CD4-positive, alpha-beta T cell (primary cell): ENCODE measurements around the gene GSTM5. TPM values are rescaled to one million over a fixed set of nuclear protein-coding genes. Genes with fewer than 3 reads are reported as not detected.
"Not testable (repeated sequence)": the region's sequence is repeated elsewhere in the genome, so short reads cannot be mapped to it uniquely, and the experiment has no call there.

ENCODE experiments used
- ATAC-seq: fragments of 200-7000 bp; cut with Tn5 transposase; one replicate; pipeline ENCODE4 v1.10.0; 2022; ENCODE audit warnings: mild to moderate bottlenecking; ENCODE audit not compliant: poor library complexity
- CTCF ChIA-PET: fragments of 350-600 bp; sonication (Branson Sonifier 250); formaldehyde crosslinking; loops from one replicate; lab custom pipeline; 2021; ENCODE audit warnings: antibody characterized with exemption, inconsistent platforms; lab: Charles Lee
- POLR2A ChIA-PET: fragments of 350-600 bp; sonication (Branson Sonifier 250); formaldehyde crosslinking; loops from one replicate; lab custom pipeline; 2021; ENCODE audit warnings: antibody characterized with exemption, inconsistent platforms; lab: Charles Lee
- DNase-seq, 14 experiments: peaks; one replicate each; pipeline ENCODE4 v3.0.0-alpha.2; 2013 to 2020; ENCODE audit warnings: mixed read lengths in 2 of 14
- H3K27ac ChIP-seq, 2 donors: one replicate each; pipeline versions ENCODE4 v1.5.1 to v1.7.0; 2013; ENCODE audit warnings: low read length in 2 of 2, low read depth in 1 of 2, mild to moderate bottlenecking in 1 of 2
- H3K27me3 ChIP-seq, 2 experiments: 1 replicate in 1 of 2; 2 replicates in 1 of 2; pipeline versions ENCODE4 v1.6.1 to v1.7.0; 2013; ENCODE audit warnings: low read length in 2 of 2, control low read depth in 1 of 2, mild to moderate bottlenecking in 1 of 2, moderate library complexity in 1 of 2; ENCODE audit not compliant: insufficient read depth in 2 of 2, control insufficient read depth in 1 of 2
- H3K36me3 ChIP-seq: one replicate; pipeline ENCODE4 v1.6.1; 2013; ENCODE audit warnings: low read length, control low read depth; ENCODE audit not compliant: insufficient read depth
- H3K4me1 ChIP-seq: one replicate; pipeline ENCODE4 v1.6.1; 2013; ENCODE audit warnings: low read length, control low read depth; ENCODE audit not compliant: insufficient read depth
- H3K4me3 ChIP-seq: one replicate; pipeline ENCODE4 v1.5.1; 2013; ENCODE audit warnings: mild to moderate bottlenecking, low read length, moderate library complexity
- H3K9me3 ChIP-seq, 2 experiments: 1 replicate in 1 of 2; 2 replicates in 1 of 2; pipeline versions ENCODE4 v1.6.1 to v1.7.0; 2013; ENCODE audit warnings: low read length in 2 of 2, mild to moderate bottlenecking in 2 of 2, control low read depth in 1 of 2, moderate library complexity in 1 of 2; ENCODE audit not compliant: control insufficient read depth in 1 of 2, insufficient read depth in 1 of 2
- H3K27ac Mint-ChIP-seq: one replicate; pipeline ENCODE4 v1.8.0; 2020; ENCODE audit warnings: mixed read lengths
- H3K27me3 Mint-ChIP-seq: one replicate; pipeline ENCODE4 v1.8.0; 2021; ENCODE audit warnings: mixed read lengths
- H3K36me3 Mint-ChIP-seq: one replicate; pipeline ENCODE4 v1.8.0; 2021; ENCODE audit warnings: low read depth, mixed read lengths
- H3K4me1 Mint-ChIP-seq: one replicate; pipeline ENCODE4 v1.8.0; 2021; ENCODE audit warnings: low read depth, mixed read lengths
- H3K4me3 Mint-ChIP-seq: one replicate; pipeline ENCODE4 v1.8.0; 2020; ENCODE audit warnings: mild to moderate bottlenecking, mixed read lengths
- H3K9me3 Mint-ChIP-seq: one replicate; pipeline ENCODE4 v1.8.0; 2020; ENCODE audit warnings: mixed read lengths
- CTCF ChIP-seq: fragments of 200-600 bp; IDR thresholded peaks from one replicate; pipeline ENCODE4 v1.8.0; 2022; ENCODE audit warnings: antibody characterized with exemption, mild to moderate bottlenecking
- intact Hi-C, 2 experiments: fragments of 100-400 bp; cut with DNase I in 1 of 2; cut with micrococcal nuclease in 1 of 2; formaldehyde crosslinking; loops; one replicate each; pipeline versions ENCODE4 v1.15.1 to v1.9.0; 2023 to 2025; cut with DNase I, micrococcal nuclease
- total RNA-seq, 174 experiments: library from RNA in 2 of 174; stranded (reverse) in 2 of 174; gene quantifications; one replicate each; pipeline ENCODE4 v1.2.3 and lab custom pipeline; 2021 to 2026

GSTM5 gene
- total RNA-seq, 2 experiments from 2014 or later, result 0.20 to 0.36 TPM

- ChIA-PET POLR2A (no interaction called here), CTCF (no interaction called here)
- Histone ChIP-seq H3K27me3 (no peaks in the 10 kb centered on the region), H3K27ac (no peak overlapping the region), H3K36me3 (no peaks in the 10 kb centered on the region), H3K4me1 (no peaks in the 10 kb centered on the region), H3K9me3 (no peaks in the 10 kb centered on the region), H3K4me3 (no peak overlapping the region)
- peaks cover 37% of the 10 kb centered on the region for H3K36me3 Mint-ChIP-seq
- H3K4me3 Mint-ChIP-seq, result no peak overlapping the region
- DNase-seq (no peak), ATAC-seq (no peak)
- TF ChIP-seq CTCF, result no peak
- no peaks in the 10 kb centered on the region for H3K9me3 Mint-ChIP-seq
- H3K27me3 Mint-ChIP-seq, result no peaks in the 10 kb centered on the region
- no peak overlapping the region for H3K27ac Mint-ChIP-seq
- no peaks in the 10 kb centered on the region for H3K4me1 Mint-ChIP-seq
- intact Hi-C loops, result no loop called here
These were observed 15.0 kb upstream of the GSTM5 start for GRCh38 chr1:109697066-109697465.

- H3K27ac ChIP-seq, H3K4me3 ChIP-seq, ATAC-seq, DNase-seq, H3K27ac Mint-ChIP-seq, H3K36me3 ChIP-seq, POLR2A ChIA-PET, H3K27me3 Mint-ChIP-seq, H3K4me3 Mint-ChIP-seq, H3K4me1 ChIP-seq, H3K4me1 Mint-ChIP-seq, CTCF ChIA-PET, intact Hi-C loops, H3K9me3 Mint-ChIP-seq, H3K27me3 ChIP-seq, H3K9me3 ChIP-seq: not testable (repeated sequence)
- H3K36me3 Mint-ChIP-seq, result peaks cover 31% of the 10 kb centered on the region
These were observed 14.2 kb upstream of the GSTM5 start for GRCh38 chr1:109697861-109698260.

GRCh38 chr1:109702940-109703339 lies 9.1 kb upstream of the GSTM5 start:
- intact Hi-C loops, H3K4me3 ChIP-seq, DNase-seq, H3K27me3 ChIP-seq, H3K9me3 ChIP-seq, POLR2A ChIA-PET, H3K4me1 Mint-ChIP-seq, H3K9me3 Mint-ChIP-seq, H3K4me3 Mint-ChIP-seq, H3K4me1 ChIP-seq, H3K36me3 ChIP-seq, ATAC-seq, H3K27me3 Mint-ChIP-seq, H3K27ac Mint-ChIP-seq, CTCF ChIA-PET, H3K27ac ChIP-seq: not testable (repeated sequence)
- H3K36me3 Mint-ChIP-seq, result peaks cover 39% of the 10 kb centered on the region

GRCh38 chr1:109704173-109704572 lies 7.9 kb upstream of the GSTM5 start:
- Histone ChIP-seq H3K4me1 (no peaks in the 10 kb centered on the region), H3K9me3 (no peaks in the 10 kb centered on the region), H3K27ac (no peak overlapping the region), H3K4me3 (no peak overlapping the region), H3K27me3 (no peaks in the 10 kb centered on the region), H3K36me3 (no peaks in the 10 kb centered on the region)
- Mint-ChIP-seq H3K4me3 (no peak overlapping the region), H3K27ac (no peak overlapping the region), H3K4me1 (no peaks in the 10 kb centered on the region), H3K27me3 (no peaks in the 10 kb centered on the region), H3K36me3 (peaks cover 45% of the 10 kb centered on the region), H3K9me3 (peaks cover 6% of the 10 kb centered on the region)
- no peak for TF ChIP-seq CTCF
- intact Hi-C loops, result no loop called here
- DNase-seq (peak in 1 of 14 experiments; percentile 1), ATAC-seq (no peak)
- CTCF ChIA-PET, result no interaction called here
- POLR2A ChIA-PET, result no interaction called here
